HFFc6 (cell line): Measurements from ENCODE around the gene TOMM20. TPM values are rescaled to one million over a fixed set of nuclear protein-coding genes. Genes with fewer than 3 reads are reported as not detected.
"Not testable (repeated sequence)": the region's sequence is repeated elsewhere in the genome, so short reads cannot be mapped to it uniquely, and the experiment has no call there.

Experiments
- DNase-seq: peaks from one replicate; pipeline ENCODE4 v3.0.0-alpha.2; 2018
- H3K27ac Mint-ChIP-seq: 2 replicates; pipeline ENCODE4 v1.8.0; 2020; ENCODE audit warnings: mild to moderate bottlenecking, mixed read lengths
- H3K27me3 Mint-ChIP-seq: 2 replicates; pipeline ENCODE4 v1.8.0; 2021; ENCODE audit warnings: mild to moderate bottlenecking, moderate library complexity, mixed read lengths; ENCODE audit not compliant: insufficient read depth
- H3K36me3 Mint-ChIP-seq: 2 replicates; pipeline ENCODE4 v1.8.0; 2021; ENCODE audit warnings: low read depth, mixed read lengths
- H3K4me1 Mint-ChIP-seq: 2 replicates; pipeline ENCODE4 v1.8.0; 2020; ENCODE audit warnings: low read depth, mixed read lengths
- H3K4me3 Mint-ChIP-seq: 2 replicates; pipeline ENCODE4 v1.8.0; 2020; ENCODE audit warnings: mild to moderate bottlenecking, moderate library complexity, mixed read lengths
- H3K9me3 Mint-ChIP-seq: 2 replicates; pipeline ENCODE4 v1.8.0; 2020; ENCODE audit warnings: mild to moderate bottlenecking, mixed read lengths
- total RNA-seq, 6 experiments: library from RNA; stranded (reverse); fragmentation: NEBNext Ultra II Directional; extraction: Animal tissue kit (Norgen Biotek cat#: 25700); gene quantifications; 2 replicates in 1 of 6; 3 replicates in 5 of 6; pipeline ENCODE4 v1.2.3, GENCODE V29; 2021
- TF ChIP-seq, protein P1 (sequence below): fragments of 200-600 bp; sonication (generic); IDR thresholded peaks from 2 replicates; pipeline ENCODE4 v1.5.0; 2021; ENCODE audit warnings: antibody characterized with exemption, mild to moderate bottlenecking

The TOMM20 gene
- total RNA-seq, 6 experiments from 2014 or later, result 98.4 to 126 (median 110) TPM

DNA sequence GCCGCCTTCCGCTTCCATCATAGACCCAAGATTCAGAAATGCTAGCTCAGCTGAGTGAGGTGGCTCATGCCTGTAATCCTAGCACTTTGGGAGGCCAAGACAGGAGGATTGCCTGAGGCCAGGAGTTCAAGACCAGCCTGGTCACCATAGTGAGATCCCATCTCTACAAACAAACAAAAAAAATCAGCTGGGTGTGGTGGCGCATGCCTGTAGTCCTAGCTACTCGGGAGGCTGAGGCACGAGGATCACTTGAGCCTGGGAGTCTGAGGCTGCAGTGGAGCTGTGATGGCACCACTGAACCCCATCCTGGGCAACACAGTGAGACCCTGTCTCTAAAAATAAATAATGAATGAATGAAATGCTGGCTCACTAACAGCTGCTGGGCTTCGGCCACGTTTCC lies 39.7 kb downstream of the TOMM20 start:
- TF ChIP-seq, protein P1, sequence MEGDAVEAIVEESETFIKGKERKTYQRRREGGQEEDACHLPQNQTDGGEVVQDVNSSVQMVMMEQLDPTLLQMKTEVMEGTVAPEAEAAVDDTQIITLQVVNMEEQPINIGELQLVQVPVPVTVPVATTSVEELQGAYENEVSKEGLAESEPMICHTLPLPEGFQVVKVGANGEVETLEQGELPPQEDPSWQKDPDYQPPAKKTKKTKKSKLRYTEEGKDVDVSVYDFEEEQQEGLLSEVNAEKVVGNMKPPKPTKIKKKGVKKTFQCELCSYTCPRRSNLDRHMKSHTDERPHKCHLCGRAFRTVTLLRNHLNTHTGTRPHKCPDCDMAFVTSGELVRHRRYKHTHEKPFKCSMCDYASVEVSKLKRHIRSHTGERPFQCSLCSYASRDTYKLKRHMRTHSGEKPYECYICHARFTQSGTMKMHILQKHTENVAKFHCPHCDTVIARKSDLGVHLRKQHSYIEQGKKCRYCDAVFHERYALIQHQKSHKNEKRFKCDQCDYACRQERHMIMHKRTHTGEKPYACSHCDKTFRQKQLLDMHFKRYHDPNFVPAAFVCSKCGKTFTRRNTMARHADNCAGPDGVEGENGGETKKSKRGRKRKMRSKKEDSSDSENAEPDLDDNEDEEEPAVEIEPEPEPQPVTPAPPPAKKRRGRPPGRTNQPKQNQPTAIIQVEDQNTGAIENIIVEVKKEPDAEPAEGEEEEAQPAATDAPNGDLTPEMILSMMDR, result no peak
- H3K9me3 Mint-ChIP-seq, result no peaks in the 10 kb centered on the region
- no peaks in the 10 kb centered on the region for H3K36me3 Mint-ChIP-seq
- no peak overlapping the region for H3K27ac Mint-ChIP-seq
- no peak overlapping the region for H3K4me3 Mint-ChIP-seq
- H3K4me1 Mint-ChIP-seq, result peaks cover 7% of the 10 kb centered on the region
- peaks cover 3% of the 10 kb centered on the region; the same call in 1 of the 2 replicates for H3K27me3 Mint-ChIP-seq
- no peak for DNase-seq

DNA sequence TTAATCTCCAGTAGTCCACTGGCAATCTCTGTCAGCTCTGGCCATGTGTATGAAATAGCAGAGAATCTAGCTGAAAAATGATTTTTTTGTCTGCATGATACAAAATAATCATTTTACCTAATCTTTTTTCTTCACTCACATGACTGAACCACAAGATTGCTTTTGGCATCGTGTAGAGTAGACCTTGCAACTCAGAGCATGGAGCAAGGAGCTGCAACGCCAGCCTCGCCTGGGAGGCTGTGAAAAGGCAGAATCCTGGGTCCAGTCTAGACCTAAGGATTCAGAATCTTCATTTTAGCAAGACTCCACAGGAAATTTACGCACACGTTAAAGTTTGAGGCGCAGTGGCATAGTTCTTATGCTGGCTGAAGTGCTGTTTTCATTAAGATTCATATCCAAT lies 40.2 kb downstream of the TOMM20 start:
- peaks cover 7% of the 10 kb centered on the region for H3K4me1 Mint-ChIP-seq
- no peak for DNase-seq
- TF ChIP-seq, protein P1, result no peak
- H3K27ac Mint-ChIP-seq, result no peak overlapping the region
- no peaks in the 10 kb centered on the region for H3K9me3 Mint-ChIP-seq
- peaks cover 3% of the 10 kb centered on the region; the same call in 1 of the 2 replicates for H3K27me3 Mint-ChIP-seq
- H3K36me3 Mint-ChIP-seq, result no peaks in the 10 kb centered on the region
- no peak overlapping the region for H3K4me3 Mint-ChIP-seq

DNA sequence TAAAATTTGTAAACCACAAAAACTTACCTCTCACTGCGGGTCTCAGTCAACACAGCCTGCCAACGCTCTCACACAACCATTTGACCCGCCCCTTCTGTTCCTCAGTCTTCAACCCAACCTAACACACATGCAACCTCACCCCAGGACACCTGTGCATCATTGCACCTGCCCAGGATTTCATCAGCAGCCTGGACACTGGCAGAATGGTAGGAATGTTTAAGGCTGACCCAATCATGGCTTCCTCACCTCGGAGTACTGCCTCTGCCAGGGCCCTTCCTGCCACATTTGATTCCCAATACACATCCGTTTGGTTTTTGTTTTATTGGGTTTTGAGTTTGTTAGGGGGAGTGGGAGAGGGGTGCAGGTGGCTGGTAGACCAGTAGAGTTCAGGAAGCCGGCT lies 40.7 kb downstream of the TOMM20 start:
- Mint-ChIP-seq H3K36me3 (no peaks in the 10 kb centered on the region), H3K4me3 (no peak overlapping the region), H3K9me3 (no peaks in the 10 kb centered on the region), H3K4me1 (peaks cover 12% of the 10 kb centered on the region), H3K27me3 (peaks cover 3% of the 10 kb centered on the region; the same call in 1 of the 2 replicates), H3K27ac (no peak overlapping the region)
- no peak for DNase-seq
- TF ChIP-seq, protein P1, result no peak

DNA sequence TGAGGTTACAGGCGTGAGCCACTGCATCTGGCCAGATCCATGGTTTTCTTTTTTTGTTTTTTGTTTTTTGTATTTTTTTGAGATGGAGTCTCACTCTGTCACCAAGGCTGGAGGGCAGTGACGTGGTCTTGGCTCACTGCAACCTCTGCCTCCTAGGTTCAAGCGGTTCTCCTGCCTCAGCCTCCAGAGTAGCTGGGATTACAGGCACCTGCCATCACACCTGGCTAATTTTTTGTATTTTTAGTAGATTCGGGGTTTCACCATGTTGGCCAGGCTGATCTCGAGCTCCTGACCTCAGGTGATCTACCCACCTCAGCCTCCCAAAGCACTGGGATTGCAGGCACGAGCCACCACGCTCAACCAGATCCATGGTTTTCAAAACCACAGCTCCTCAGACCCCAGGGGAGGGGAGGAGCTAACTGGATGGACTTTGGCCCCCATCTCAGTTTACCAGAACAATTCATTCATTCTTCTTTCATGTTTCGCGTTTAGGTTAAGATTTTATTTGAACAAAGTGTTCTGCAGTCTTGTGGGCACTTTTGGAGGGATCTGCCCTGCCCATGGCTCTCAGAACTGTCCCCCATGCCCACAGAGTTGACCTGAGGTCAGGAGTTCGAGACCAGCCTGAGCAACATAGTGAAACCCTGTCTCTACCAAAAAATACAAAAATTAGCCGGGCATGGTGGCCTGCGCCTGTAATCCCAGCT lies 43.1 kb downstream of the TOMM20 start:
- H3K27me3 Mint-ChIP-seq, result not testable (repeated sequence)
- H3K4me1 Mint-ChIP-seq, result peaks cover 14% of the 10 kb centered on the region

DNA sequence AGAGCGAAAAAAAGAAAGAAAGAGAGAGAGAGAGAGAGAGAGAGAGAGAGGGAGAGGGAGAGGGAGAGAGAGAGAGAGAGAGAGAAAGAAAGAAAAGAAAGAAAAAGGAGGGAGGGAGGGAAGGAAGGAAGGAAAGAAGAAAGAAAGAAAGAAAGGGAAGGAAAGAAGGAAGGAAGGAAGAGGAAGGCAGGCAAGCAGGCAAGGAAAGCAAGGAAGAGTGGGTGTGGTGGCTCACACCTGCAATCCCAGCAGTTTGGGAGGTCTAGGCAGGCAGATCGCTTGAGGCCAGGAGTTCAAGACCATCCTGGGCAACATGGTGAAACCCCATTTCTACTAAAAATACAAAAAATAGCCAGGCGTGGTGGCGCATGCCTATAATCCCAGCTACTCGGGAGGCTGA lies 47.8 kb downstream of the TOMM20 start:
- H3K27ac Mint-ChIP-seq, result not testable (repeated sequence)

More for the DNA sequence above, 43.1 kb downstream of the TOMM20 start:
- not testable (repeated sequence) for DNase-seq, H3K27ac Mint-ChIP-seq, H3K36me3 Mint-ChIP-seq, H3K9me3 Mint-ChIP-seq, H3K4me3 Mint-ChIP-seq

DNA sequence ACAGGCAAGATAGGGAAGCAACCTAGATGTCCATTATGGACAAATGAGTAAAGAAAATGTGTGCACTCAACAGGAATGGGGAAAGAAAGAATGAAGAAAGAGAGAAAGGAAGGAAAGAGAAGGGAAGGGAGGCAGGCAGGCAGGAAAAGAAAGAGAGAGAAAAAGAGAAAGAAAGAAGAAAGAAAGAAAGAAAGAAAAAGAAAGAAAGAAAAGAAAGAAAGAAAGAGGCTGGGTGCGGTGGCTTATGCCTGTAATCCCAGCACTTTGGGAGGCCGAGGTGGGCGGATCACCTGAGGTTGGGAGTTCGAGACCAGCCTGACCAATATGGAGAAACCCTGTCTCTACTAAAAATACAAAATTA lies 48.4 kb downstream of the TOMM20 start:
- H3K27me3 Mint-ChIP-seq, H3K27ac Mint-ChIP-seq: not testable (repeated sequence)

More for the DNA sequence above, 47.8 kb downstream of the TOMM20 start:
- not testable (repeated sequence) for H3K9me3 Mint-ChIP-seq, H3K27me3 Mint-ChIP-seq, H3K4me3 Mint-ChIP-seq, DNase-seq, H3K36me3 Mint-ChIP-seq
- peaks cover 25% of the 10 kb centered on the region for H3K4me1 Mint-ChIP-seq

DNA sequence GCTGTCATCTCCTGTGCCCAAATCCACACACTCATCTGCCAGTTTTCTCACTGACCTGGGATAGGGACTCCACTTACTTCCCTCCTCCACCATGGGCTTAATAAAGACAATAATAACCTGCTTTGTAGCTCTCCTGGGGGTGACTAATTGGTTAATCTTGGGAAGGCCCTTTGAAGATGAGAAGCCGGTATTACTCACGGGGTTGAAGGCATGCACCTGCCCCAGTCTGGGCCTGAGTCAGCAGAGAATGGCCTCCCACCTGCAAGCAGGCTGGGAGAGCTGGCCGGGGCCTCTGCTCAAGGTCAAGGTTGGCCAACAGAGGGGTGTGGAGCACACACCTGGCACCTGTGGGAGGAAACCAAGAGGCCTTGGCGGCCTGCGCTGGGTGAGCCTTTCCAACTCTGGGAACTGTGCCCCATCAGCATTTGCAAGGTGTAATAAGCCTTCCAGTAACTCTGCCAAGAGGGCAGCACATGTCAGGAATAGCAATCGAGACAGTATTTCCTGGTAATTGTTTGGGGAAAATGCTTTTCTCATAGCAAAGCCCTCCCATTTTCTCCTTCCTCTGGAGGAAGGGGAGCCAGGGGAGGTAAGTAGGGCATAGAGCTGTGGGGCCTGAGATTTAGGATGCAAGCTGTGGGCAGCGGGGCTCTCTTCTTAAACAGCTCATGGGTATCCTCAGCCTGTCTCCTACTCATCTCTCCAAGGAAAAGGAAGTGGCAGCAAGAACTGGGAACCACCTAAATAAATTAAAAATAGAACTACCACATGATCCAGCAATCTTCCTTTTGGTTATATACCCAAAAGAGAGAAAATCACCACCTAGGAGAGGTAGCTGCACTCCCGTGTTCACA lies 49.0 kb downstream of the TOMM20 start:
- H3K4me3 Mint-ChIP-seq, result no peak overlapping the region
- no peaks in the 10 kb centered on the region for H3K27me3 Mint-ChIP-seq
- TF ChIP-seq, protein P1, result no peak
- no peak overlapping the region for H3K27ac Mint-ChIP-seq
- H3K36me3 Mint-ChIP-seq, result no peaks in the 10 kb centered on the region
- peaks cover 36% of the 10 kb centered on the region for H3K4me1 Mint-ChIP-seq
- H3K9me3 Mint-ChIP-seq, result no peaks in the 10 kb centered on the region
- no peak for DNase-seq

More for the DNA sequence above, 48.4 kb downstream of the TOMM20 start:
- not testable (repeated sequence) for H3K36me3 Mint-ChIP-seq, DNase-seq, H3K4me3 Mint-ChIP-seq, H3K9me3 Mint-ChIP-seq
- H3K4me1 Mint-ChIP-seq, result peaks cover 30% of the 10 kb centered on the region
